K562 (cell line): ENCODE data around the gene SLC26A3. TPM values are rescaled to one million over a fixed set of nuclear protein-coding genes. Genes with fewer than 3 reads are reported as not detected.

Experiments
- ARID1B ChIP-seq: fragments of 450-650 bp; IDR thresholded peaks from 2 replicates; pipeline ENCODE4 v1.6.1; 2016; ENCODE audit warnings: antibody characterized with exemption, mild to moderate bottlenecking, inconsistent platforms
- ARNT ChIP-seq, 2 experiments: fragments of 450-650 bp; IDR thresholded peaks; 2 replicates each; pipeline ENCODE4 v1.6.1; 2016; ENCODE audit warnings: mild to moderate bottlenecking in 1 of 2
- ATF1 ChIP-seq, 2 experiments: fragments of 450-650 bp in 1 of 2; IDR thresholded peaks; 2 replicates each; pipeline ENCODE4 v1.6.1; 2016; ENCODE audit warnings: missing compliant biosample characterization in 1 of 2, missing genetic modification characterization in 1 of 2
- CEBPG ChIP-seq, 3 experiments: fragments of 200-800 bp in 1 of 3; sonication (Bioruptor generic) in 1 of 3; sonication (generic) in 1 of 3; formaldehyde crosslinking in 1 of 3; IDR thresholded peaks in 2 of 3; conservative IDR thresholded peaks in 1 of 3; 2 replicates each; pipeline versions ENCODE4 v1.6.1 to v1.8.0; 2016 to 2022; ENCODE audit warnings: missing compliant biosample characterization in 2 of 3, missing genetic modification characterization in 2 of 3, mild to moderate bottlenecking in 1 of 3, missing genetic modification reagents in 1 of 3
- EZH2 ChIP-seq: IDR thresholded peaks from 2 replicates; pipeline ENCODE4 v1.6.1; 2012; ENCODE audit warnings: low read depth, mild to moderate bottlenecking, inconsistent platforms, low read length, borderline replicate concordance
- FOXK1 ChIP-seq: sonication (generic); formaldehyde crosslinking; IDR thresholded peaks from 2 replicates; pipeline ENCODE4 v1.8.0; 2022; ENCODE audit warnings: missing genetic modification reagents, mild to moderate bottlenecking, borderline replicate concordance
- GATA2 ChIP-seq: sonication (generic); formaldehyde crosslinking; IDR thresholded peaks from 2 replicates; pipeline ENCODE4 v1.4.0; 2020; ENCODE audit warnings: mild to moderate bottlenecking, missing genetic modification reagents
- GATAD2B ChIP-seq: fragments of 450-650 bp; IDR thresholded peaks from 2 replicates; pipeline ENCODE4 v1.6.1; 2017; ENCODE audit warnings: mild to moderate bottlenecking, borderline replicate concordance
- NEUROD1 ChIP-seq: fragments of 150-350 bp; IDR thresholded peaks from 2 replicates; pipeline ENCODE4 v1.6.1; 2014; ENCODE audit warnings: borderline replicate concordance, low read length, low read depth; ENCODE audit not compliant: partially characterized antibody
- SMAD3 ChIP-seq: fragments of 450-650 bp; formaldehyde crosslinking; conservative IDR thresholded peaks from 2 replicates; pipeline ENCODE4 v1.4.0; 2020; ENCODE audit warnings: mild to moderate bottlenecking
- SOX6 ChIP-seq: fragments of 450-650 bp; IDR thresholded peaks from 2 replicates; pipeline ENCODE4 v1.6.1; 2014; ENCODE audit warnings: mild to moderate bottlenecking
- ZNF24 ChIP-seq: fragments of 450-650 bp; IDR thresholded peaks from 2 replicates; pipeline ENCODE4 v1.6.1; 2016
- ZNF561 ChIP-seq: fragments of 450-650 bp; formaldehyde crosslinking; conservative IDR thresholded peaks from 2 replicates; pipeline ENCODE4 v1.4.0; 2020; ENCODE audit warnings: mild to moderate bottlenecking, moderate library complexity
- polyA plus RNA-seq, 8 experiments: library from polyadenylated mRNA; depleted of rRNA in 4 of 8; stranded (reverse) in 5 of 8; unstranded in 3 of 8; fragments of >200 nt; fragmentation: Nextera tagmentation in 2 of 8; fragmentation: Illumina TruSeq in 1 of 8; extraction: Ambion mirVana in 2 of 8; extraction: Trizol in 1 of 8; gene quantifications; 2 replicates each; pipeline versions ENCODE4 v1.2.1 to v1.2.3, GENCODE V29; 2011 to 2014; ENCODE audit warnings: inconsistent platforms in 1 of 8, missing spikeins in 1 of 8
- total RNA-seq, 7 experiments: library from RNA; depleted of rRNA in 6 of 7; stranded (reverse); fragments of >200 nt in 6 of 7; fragmentation: Illumina TruSeq in 2 of 7; extraction: Trizol in 2 of 7; gene quantifications; 2 replicates each; pipeline versions ENCODE4 v1.2.1 to v1.2.3, GENCODE V29; 2011 to 2021; ENCODE audit warnings: low replicate concordance in 1 of 7
- TF ChIP-seq, protein P1 (sequence below): fragments of 250-450 bp; sonication (Bioruptor Pico); IDR thresholded peaks from 2 replicates; pipeline ENCODE4 v1.5.1; 2021; ENCODE audit warnings: mild to moderate bottlenecking
- TF ChIP-seq, protein P2 (sequence below): fragments of 250-450 bp; sonication (Bioruptor Pico); IDR thresholded peaks from 2 replicates; pipeline ENCODE4 v1.8.0; 2022; ENCODE audit warnings: moderate library complexity, mild to moderate bottlenecking, inconsistent platforms
- TF ChIP-seq, protein P3 (sequence below): IDR thresholded peaks from 2 replicates; pipeline ENCODE4 v1.6.1; 2012; ENCODE audit warnings: low read depth, low read length, improper control_type of control experiment, borderline replicate concordance

Gene SLC26A3
- total and polyA plus RNA-seq, 9 of the 15 experiments (the other 6 are each of a cell fraction or from before 2014, with no cell fraction given) = 0.86 TPM; not detected in 8

DNA sequence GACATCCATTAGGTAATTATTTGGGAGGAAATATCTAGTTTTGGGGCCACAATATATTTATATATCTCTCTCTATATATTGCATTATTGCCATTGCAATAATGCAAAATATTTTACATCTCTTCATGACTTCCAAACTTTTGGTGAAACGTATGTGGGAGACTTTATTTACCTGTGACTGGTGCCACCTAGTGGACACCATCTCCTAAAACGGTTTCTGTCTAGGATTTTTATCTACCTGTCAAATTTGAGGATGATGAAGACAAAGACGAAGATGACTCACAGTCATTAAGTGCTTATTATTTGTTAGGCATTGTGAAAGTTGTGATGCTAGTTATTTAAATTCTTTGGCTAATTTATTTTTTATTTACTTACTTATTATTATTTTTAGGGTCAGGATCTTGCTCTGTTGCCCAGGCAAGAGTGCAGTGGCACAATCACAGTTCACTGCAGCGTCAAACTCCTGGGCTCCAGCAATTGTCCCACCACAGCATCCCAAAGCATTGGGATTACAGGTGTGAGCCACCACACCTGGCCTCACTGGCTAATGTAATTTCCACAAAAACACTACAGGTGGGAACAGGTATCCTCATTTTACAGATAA, 77.8 kb downstream of the SLC26A3 start (continued):
- TF ChIP-seq GATAD2B (peak; percentile 56; the same call in 1 of the 2 replicates), ZNF561 (no peak), SMAD3 (CRISPR knock-in tag) (0 out of 2 replicates have a peak, but pooled peaks have one; percentile 31), SOX6 (peak; percentile 77), ARID1B (0 out of 2 replicates have a peak, but pooled peaks have one; percentile 19), FOXK1 (CRISPR knock-in tag) (no peak), NEUROD1 (no peak), ZNF24 (0 out of 2 replicates have a peak, but pooled peaks have one; percentile 34), EZH2 (no peak), ARNT (IDR thresholded peaks at IDR 0.05) (peak in 1 of 2 experiments; percentile 44; a peak in 1 of 4 replicates), ATF1 (CRISPR knock-in tag; IDR thresholded peaks at IDR 0.05) (no peak), ATF1 (tag; IDR thresholded peaks at IDR 0.05) (peak; percentile 15; the same call in 1 of the 2 replicates), CEBPG (CRISPR knock-in tag; IDR thresholded peaks at IDR 0.05) (no peak), CEBPG (tag; conservative IDR thresholded peaks at IDR 0.05 in 1 of 2, IDR thresholded peaks at IDR 0.05 in 1 of 2) (0 out of 4 replicates have a peak, but pooled peaks of 1 of the 2 experiments have one; percentile 39), GATA2 (CRISPR knock-in tag) (peak; percentile 52; the same call in 1 of the 2 replicates)
- TF ChIP-seq, protein P1, sequence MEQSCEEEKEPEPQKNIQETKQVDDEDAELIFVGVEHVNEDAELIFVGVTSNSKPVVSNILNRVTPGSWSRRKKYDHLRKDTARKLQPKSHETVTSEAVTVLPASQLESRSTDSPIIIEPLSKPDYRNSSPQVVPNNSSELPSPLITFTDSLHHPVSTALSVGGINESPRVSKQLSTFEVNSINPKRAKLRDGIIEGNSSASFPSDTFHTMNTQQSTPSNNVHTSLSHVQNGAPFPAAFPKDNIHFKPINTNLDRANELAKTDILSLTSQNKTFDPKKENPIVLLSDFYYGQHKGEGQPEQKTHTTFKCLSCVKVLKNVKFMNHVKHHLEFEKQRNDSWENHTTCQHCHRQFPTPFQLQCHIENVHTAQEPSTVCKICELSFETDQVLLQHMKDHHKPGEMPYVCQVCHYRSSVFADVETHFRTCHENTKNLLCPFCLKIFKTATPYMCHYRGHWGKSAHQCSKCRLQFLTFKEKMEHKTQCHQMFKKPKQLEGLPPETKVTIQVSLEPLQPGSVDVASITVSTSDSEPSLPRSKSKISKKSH (CRISPR knock-in tag) = no peak
- TF ChIP-seq, protein P2, sequence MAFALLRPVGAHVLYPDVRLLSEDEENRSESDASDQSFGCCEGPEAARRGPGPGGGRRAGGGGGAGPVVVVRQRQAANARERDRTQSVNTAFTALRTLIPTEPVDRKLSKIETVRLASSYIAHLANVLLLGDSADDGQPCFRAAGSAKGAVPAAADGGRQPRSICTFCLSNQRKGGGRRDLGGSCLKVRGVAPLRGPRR (CRISPR knock-in tag) = no peak
- TF ChIP-seq, protein P3, sequence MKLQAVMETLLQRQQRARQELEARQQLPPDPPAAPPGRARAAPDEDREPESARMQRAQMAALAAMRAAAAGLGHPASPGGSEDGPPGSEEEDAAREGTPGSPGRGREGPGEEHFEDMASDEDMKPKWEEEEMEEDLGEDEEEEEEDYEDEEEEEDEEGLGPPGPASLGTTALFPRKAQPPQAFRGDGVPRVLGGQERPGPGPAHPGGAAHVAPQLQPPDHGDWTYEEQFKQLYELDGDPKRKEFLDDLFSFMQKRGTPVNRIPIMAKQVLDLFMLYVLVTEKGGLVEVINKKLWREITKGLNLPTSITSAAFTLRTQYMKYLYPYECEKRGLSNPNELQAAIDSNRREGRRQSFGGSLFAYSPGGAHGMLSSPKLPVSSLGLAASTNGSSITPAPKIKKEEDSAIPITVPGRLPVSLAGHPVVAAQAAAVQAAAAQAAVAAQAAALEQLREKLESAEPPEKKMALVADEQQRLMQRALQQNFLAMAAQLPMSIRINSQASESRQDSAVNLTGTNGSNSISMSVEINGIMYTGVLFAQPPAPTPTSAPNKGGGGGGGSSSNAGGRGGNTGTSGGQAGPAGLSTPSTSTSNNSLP = 0 out of 2 replicates have a peak, but pooled peaks have one; percentile 49
